ENCODE results near the gene MACROD2.

The MACROD2 gene

GRCh38 chr20:14790190-14790589, 794.9 kb downstream of the MACROD2 start:
- no peak overlapping the region for H3K27ac ChIP-seq (ENCODE audit: low read depth, low read length)
- H2AFZ ChIP-seq (ENCODE audit: low read depth, low read length, severe bottlenecking), result no peak overlapping the region
- H3K27me3 ChIP-seq (ENCODE audit: low read length), result no peaks in the 10 kb centered on the region
- H3K4me3 ChIP-seq (ENCODE audit: insufficient read depth, low read length, poor library complexity, severe bottlenecking), result no peak overlapping the region
- TF ChIP-seq EZH2phosphoT487 (conservative IDR thresholded peaks at IDR 0.05; ENCODE audit: low read length) (no peak), CTCF (IDR thresholded peaks at IDR 0.05; ENCODE audit: insufficient read depth, low read length, poor library complexity, severe bottlenecking) (no peak)
- H3K9ac ChIP-seq (ENCODE audit: low read length), result no peak overlapping the region
- H3K9me2 ChIP-seq (replicated peaks; ENCODE audit: insufficient read depth, low read length), result no peaks in the 10 kb centered on the region
- no peaks in the 10 kb centered on the region for H3K79me2 ChIP-seq (ENCODE audit: insufficient read depth, low read length)
- H3K36me3 ChIP-seq (ENCODE audit: low read length), result no peaks in the 10 kb centered on the region
- H3K9me3 ChIP-seq (ENCODE audit: insufficient read depth, low read length), result no peaks in the 10 kb centered on the region
- no peaks in the 10 kb centered on the region for H4K20me1 ChIP-seq (ENCODE audit: low read depth, low read length)
- H3K4me2 ChIP-seq (ENCODE audit: low read depth, low read length, poor library complexity, severe bottlenecking), result no peak overlapping the region
- no peaks in the 10 kb centered on the region for H3F3A ChIP-seq (ENCODE audit: insufficient read depth)

DNA sequence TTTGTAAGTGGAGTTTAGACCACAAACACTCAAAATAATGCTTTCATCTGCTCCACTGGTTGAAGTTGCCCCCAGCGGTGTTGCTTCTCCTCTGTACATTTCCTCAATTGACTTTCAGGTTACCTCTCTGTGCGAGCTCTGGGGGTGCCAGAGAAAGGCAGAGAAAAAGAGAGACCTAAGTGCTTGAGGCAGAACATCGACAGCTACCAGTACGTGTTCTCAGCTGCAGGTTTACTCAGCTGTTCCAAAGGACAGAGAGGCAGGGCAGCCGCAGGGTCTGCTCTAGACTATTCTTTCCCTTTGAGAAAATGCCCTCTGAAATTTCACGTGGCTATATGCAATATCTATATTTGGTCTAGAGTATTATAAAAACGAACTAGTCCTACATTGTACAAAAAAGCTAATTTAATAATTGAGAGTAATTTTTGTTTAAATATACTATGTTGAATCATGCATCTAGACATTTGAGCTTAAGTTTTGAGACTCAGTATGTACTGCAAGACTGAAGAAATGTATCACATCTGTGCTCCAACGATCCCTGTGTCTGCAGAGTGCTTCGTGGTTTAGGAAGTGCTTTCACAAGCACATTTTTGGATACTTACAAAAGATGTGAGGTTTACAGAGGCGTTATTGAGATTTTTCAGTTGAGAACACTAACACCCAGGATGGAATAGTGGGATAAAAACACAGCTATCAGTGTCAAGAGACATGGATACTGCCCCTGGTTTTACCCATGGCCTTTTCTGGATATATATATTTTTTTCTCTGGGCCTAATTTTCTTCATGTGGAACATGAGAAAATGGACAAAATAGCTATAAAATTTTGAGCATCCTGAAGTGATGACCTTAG, 795.7 kb downstream of the MACROD2 start:
- Histone ChIP-seq H3K79me2 (ENCODE audit: insufficient read depth, low read length) (no peaks in the 10 kb centered on the region), H3K27me3 (ENCODE audit: low read length) (no peaks in the 10 kb centered on the region), H3F3A (ENCODE audit: insufficient read depth) (no peaks in the 10 kb centered on the region), H3K9me2 (replicated peaks; ENCODE audit: insufficient read depth, low read length) (no peaks in the 10 kb centered on the region), H2AFZ (ENCODE audit: low read depth, low read length, severe bottlenecking) (no peak overlapping the region), H4K20me1 (ENCODE audit: low read depth, low read length) (no peaks in the 10 kb centered on the region), H3K27ac (ENCODE audit: low read depth, low read length) (no peak overlapping the region), H3K9me3 (ENCODE audit: insufficient read depth, low read length) (no peaks in the 10 kb centered on the region), H3K4me3 (ENCODE audit: insufficient read depth, low read length, poor library complexity, severe bottlenecking) (no peak overlapping the region), H3K9ac (ENCODE audit: low read length) (no peak overlapping the region), H3K4me2 (ENCODE audit: low read depth, low read length, poor library complexity, severe bottlenecking) (no peak overlapping the region), H3K36me3 (ENCODE audit: low read length) (no peaks in the 10 kb centered on the region)
- no peak for TF ChIP-seq EZH2phosphoT487 (conservative IDR thresholded peaks at IDR 0.05; ENCODE audit: low read length)
- no peak for TF ChIP-seq CTCF (IDR thresholded peaks at IDR 0.05; ENCODE audit: insufficient read depth, low read length, poor library complexity, severe bottlenecking)

DNA sequence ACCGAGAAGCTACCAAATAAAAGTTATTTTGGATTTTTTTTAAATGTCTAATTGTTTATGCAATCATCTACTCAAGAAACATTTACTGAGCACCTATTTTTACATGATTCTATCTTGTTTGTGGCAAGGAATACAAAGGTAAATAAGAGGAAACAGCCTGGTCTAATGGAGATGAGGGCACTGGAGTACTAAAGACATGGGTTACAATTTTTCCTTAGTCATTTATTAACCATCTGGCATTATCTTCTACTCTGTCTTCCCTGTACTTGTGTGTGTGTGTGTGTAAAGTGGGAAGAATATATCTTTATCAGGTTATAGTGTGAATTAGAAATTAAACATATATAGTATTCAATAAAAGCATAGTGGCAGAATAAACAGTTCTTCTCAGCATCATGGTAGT, 797.6 kb downstream of the MACROD2 start:
- Histone ChIP-seq H3K79me2 (ENCODE audit: insufficient read depth, low read length) (no peaks in the 10 kb centered on the region), H3K9me2 (replicated peaks; ENCODE audit: insufficient read depth, low read length) (no peaks in the 10 kb centered on the region), H3K27ac (ENCODE audit: low read depth, low read length) (no peak overlapping the region), H3K36me3 (ENCODE audit: low read length) (no peaks in the 10 kb centered on the region), H3K27me3 (ENCODE audit: low read length) (no peaks in the 10 kb centered on the region), H3F3A (ENCODE audit: insufficient read depth) (no peaks in the 10 kb centered on the region), H3K4me2 (ENCODE audit: low read depth, low read length, poor library complexity, severe bottlenecking) (no peak overlapping the region), H4K20me1 (ENCODE audit: low read depth, low read length) (no peaks in the 10 kb centered on the region), H2AFZ (ENCODE audit: low read depth, low read length, severe bottlenecking) (no peak overlapping the region), H3K4me3 (ENCODE audit: insufficient read depth, low read length, poor library complexity, severe bottlenecking) (no peak overlapping the region), H3K9me3 (ENCODE audit: insufficient read depth, low read length) (no peaks in the 10 kb centered on the region), H3K9ac (ENCODE audit: low read length) (no peak overlapping the region)
- TF ChIP-seq CTCF (IDR thresholded peaks at IDR 0.05; ENCODE audit: insufficient read depth, low read length, poor library complexity, severe bottlenecking), result no peak
- TF ChIP-seq EZH2phosphoT487 (conservative IDR thresholded peaks at IDR 0.05; ENCODE audit: low read length), result no peak
